GM21526 (cell line): ENCODE data around the gene TMPRSS13.
"Not testable (repeated sequence)": the region's sequence is repeated elsewhere in the genome, so short reads cannot be mapped to it uniquely, and the experiment has no call there.

Source experiments
- ATAC-seq: cut with Tn5 transposase; IDR thresholded peaks from one replicate; pipeline ENCODE4 v1.9.1; 2021; ENCODE audit warnings: moderate library complexity; ENCODE audit not compliant: unreplicated experiment, low FRiP score

Gene TMPRSS13

GRCh38 chr11:117929142-117929915 is at the start of gene TMPRSS13:
TSS of gene TMPRSS13 (minus strand) at chr11:117929402. CDS start at chr11:117929307, 95 bp downstream.
- ATAC-seq: no peak

GRCh38 chr11:117978991-117979390 is 49.8 kb upstream of the TMPRSS13 start:
- no peak for ATAC-seq

GRCh38 chr11:117978291-117978910 is 49.2 kb upstream of the TMPRSS13 start:
- ATAC-seq: not testable (repeated sequence)

- ATAC-seq: not testable (repeated sequence)
Observed at GRCh38 chr11:117977612-117978264, 48.5 kb upstream of the TMPRSS13 start.

- ATAC-seq: no peak
Observed at GRCh38 chr11:117977029-117977428, 47.8 kb upstream of the TMPRSS13 start.

- ATAC-seq: no peak
Observed at GRCh38 chr11:117976445-117976844, 47.2 kb upstream of the TMPRSS13 start.

GRCh38 chr11:117973503-117973860 is 44.3 kb upstream of the TMPRSS13 start:
- ATAC-seq: no peak

GRCh38 chr11:117972629-117973502 is 43.7 kb upstream of the TMPRSS13 start:
- no peak for ATAC-seq

- no peak for ATAC-seq
Observed at GRCh38 chr11:117972044-117972443, 42.8 kb upstream of the TMPRSS13 start.

- ATAC-seq: no peak
Observed at GRCh38 chr11:117970400-117971024, 41.3 kb upstream of the TMPRSS13 start.

GRCh38 chr11:117969160-117969991 is 40.2 kb upstream of the TMPRSS13 start:
- no peak for ATAC-seq

- ATAC-seq: no peak
Observed at GRCh38 chr11:117966908-117967307, 37.7 kb upstream of the TMPRSS13 start.

GRCh38 chr11:117962826-117963225 is 33.6 kb upstream of the TMPRSS13 start:
- no peak for ATAC-seq

- no peak for ATAC-seq
Observed at GRCh38 chr11:117961896-117962295, 32.7 kb upstream of the TMPRSS13 start.

- ATAC-seq: no peak
Observed at GRCh38 chr11:117960406-117960805, 31.2 kb upstream of the TMPRSS13 start.

- ATAC-seq: no peak
Observed at GRCh38 chr11:117959438-117960149, 30.4 kb upstream of the TMPRSS13 start.

GRCh38 chr11:117958949-117959348 is 29.7 kb upstream of the TMPRSS13 start:
- no peak for ATAC-seq

GRCh38 chr11:117953024-117953671 is 23.9 kb upstream of the TMPRSS13 start:
- no peak for ATAC-seq
